H1 (cell line): ENCODE measurements around the gene ST6GALNAC4.

ENCODE experiments used
- PHF8 ChIP-seq: fragments of 200-600 bp; sonication (generic); conservative IDR thresholded peaks from 2 replicates; pipeline ENCODE4 v1.7.1; 2012; ENCODE audit warnings: low read depth, mild to moderate bottlenecking, inconsistent platforms, low read length, moderate library complexity
- YY1 ChIP-seq: IDR thresholded peaks from 2 replicates; pipeline ENCODE4 v1.6.1; 2011; ENCODE audit warnings: low read depth, mild to moderate bottlenecking, low read length

GRCh38 chr9:127858041-127858512 lies 58.8 kb downstream of the ST6GALNAC4 start:
- no peak for TF ChIP-seq PHF8
- TF ChIP-seq YY1 = no peak
